ENCODE data around the gene MTHFS. TPM values are rescaled to one million over a fixed set of nuclear protein-coding genes. Genes with fewer than 3 reads are reported as not detected.
A peak's percentile ranks its signal among the peaks of the same experiment; 100 is the strongest.

Gene MTHFS
- total and polyA plus RNA-seq, 3 donors from 2014 or later, result 24.9 to 44.2 (median 32.5) TPM

DNA sequence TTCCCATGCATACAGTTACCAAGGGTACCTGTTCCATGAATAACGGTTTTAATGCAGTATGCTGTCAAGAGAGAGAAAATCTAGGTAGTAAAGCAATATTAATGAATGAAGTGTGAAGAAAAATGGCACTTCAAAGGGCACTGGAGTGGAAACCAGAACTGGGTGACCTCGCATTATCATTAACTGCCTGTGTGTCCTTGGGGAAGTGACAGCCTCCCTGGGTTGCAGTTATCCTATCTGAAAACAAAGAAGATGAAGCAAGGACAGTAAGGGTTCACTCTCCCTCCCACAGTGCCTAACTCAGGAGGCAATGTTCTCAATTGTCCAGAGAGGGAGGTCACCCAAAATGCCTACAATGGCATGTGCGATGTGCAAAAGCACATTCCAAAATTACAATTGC, 15.1 kb downstream of the MTHFS start:
- no peak for DNase-seq
- Histone ChIP-seq H3K27me3 (no peaks in the 10 kb centered on the region), H3K4me3 (no peak overlapping the region), H3K27ac (no peak overlapping the region), H3K36me3 (ENCODE audit: low read depth, missing control alignments) (no peaks in the 10 kb centered on the region), H3K4me1 (peaks cover 22% of the 10 kb centered on the region), H3K9me3 (no peaks in the 10 kb centered on the region)
- intact Hi-C loops (cut with DNase I; ENCODE audit: low total_unique reads), result no loop called here
- WGBS, 2 donors, result 55 to 75% methylated on average over 3 of the region's 3 CpGs
- no peak for TF ChIP-seq POLR2A (IDR thresholded peaks at IDR 0.05)
- TF ChIP-seq, protein P1, sequence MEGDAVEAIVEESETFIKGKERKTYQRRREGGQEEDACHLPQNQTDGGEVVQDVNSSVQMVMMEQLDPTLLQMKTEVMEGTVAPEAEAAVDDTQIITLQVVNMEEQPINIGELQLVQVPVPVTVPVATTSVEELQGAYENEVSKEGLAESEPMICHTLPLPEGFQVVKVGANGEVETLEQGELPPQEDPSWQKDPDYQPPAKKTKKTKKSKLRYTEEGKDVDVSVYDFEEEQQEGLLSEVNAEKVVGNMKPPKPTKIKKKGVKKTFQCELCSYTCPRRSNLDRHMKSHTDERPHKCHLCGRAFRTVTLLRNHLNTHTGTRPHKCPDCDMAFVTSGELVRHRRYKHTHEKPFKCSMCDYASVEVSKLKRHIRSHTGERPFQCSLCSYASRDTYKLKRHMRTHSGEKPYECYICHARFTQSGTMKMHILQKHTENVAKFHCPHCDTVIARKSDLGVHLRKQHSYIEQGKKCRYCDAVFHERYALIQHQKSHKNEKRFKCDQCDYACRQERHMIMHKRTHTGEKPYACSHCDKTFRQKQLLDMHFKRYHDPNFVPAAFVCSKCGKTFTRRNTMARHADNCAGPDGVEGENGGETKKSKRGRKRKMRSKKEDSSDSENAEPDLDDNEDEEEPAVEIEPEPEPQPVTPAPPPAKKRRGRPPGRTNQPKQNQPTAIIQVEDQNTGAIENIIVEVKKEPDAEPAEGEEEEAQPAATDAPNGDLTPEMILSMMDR (IDR thresholded peaks at IDR 0.05), result no peak

DNA sequence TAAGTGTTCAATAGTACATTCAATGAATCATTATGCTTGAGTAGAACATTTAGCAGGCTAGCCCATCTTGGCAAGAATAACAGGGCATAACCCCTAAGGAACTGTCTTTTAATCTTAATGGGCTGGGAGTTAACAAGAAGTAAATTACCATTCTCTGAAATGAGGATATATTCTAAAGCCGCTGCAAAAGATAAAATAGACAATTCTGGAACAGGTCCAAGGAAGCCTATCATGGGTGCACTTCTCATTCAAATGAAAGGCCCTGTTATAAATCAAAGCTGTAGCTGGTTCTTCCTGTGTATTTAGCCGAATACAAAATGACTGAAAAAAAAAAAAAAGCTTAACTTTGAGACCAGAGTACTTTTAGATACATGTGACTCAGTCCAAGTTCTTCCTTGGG, 15.6 kb downstream of the MTHFS start:
- no peak for DNase-seq
- WGBS, 2 donors, result 56 to 66% methylated on average over 2 of the region's 2 CpGs
- H3K4me3 ChIP-seq, result no peak overlapping the region
- TF ChIP-seq, protein P1 (IDR thresholded peaks at IDR 0.05), result no peak
- no peak for TF ChIP-seq POLR2A (IDR thresholded peaks at IDR 0.05)
- H3K9me3 ChIP-seq, result no peaks in the 10 kb centered on the region
- intact Hi-C loops (cut with DNase I; ENCODE audit: low total_unique reads), result no loop called here
- H3K27ac ChIP-seq, result peak overlapping the region in 1 of 2 donors; percentile 37
- no peaks in the 10 kb centered on the region for H3K36me3 ChIP-seq (ENCODE audit: low read depth, missing control alignments)
- peaks cover 18% of the 10 kb centered on the region for H3K4me1 ChIP-seq
- no peaks in the 10 kb centered on the region for H3K27me3 ChIP-seq

DNA sequence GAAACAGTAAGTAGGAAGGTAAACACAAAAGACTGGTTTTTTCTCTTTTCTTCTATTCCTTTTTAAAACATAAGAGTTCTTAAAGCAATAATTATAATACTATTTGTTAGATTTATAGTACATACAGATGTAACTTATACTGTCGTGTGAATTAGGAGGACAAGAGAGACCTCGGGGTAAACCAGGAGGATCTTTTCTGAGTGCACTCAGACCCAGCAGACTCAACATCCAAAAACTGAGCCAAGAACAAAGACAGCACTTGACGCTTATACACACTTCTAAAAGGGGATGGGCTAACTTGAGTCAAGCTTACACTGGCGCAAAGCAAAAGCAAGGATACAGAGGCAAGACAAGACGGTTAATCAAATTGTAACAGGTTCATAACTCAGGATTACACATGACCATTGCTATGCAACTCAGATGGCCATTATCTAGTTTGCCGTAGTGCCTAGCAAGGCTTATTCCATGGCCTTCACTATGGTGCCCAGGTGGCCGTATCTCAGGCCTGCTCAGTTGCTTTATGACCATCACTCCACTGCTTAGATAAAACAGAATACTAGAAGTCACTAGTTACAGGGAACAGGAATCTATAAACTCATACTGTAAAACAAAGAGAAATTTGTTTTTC, 18.6 kb downstream of the MTHFS start:
- Histone ChIP-seq H3K27ac (peak overlapping the region in 1 of 2 donors; percentile 19), H3K27me3 (no peaks in the 10 kb centered on the region), H3K4me1 (peaks cover 10% of the 10 kb centered on the region), H3K36me3 (ENCODE audit: low read depth, missing control alignments) (no peaks in the 10 kb centered on the region), H3K4me3 (no peak overlapping the region), H3K9me3 (no peaks in the 10 kb centered on the region)
- TF ChIP-seq, protein P1 (IDR thresholded peaks at IDR 0.05), result no peak
- TF ChIP-seq POLR2A (IDR thresholded peaks at IDR 0.05), result no peak
- DNase-seq, result no peak
- intact Hi-C loops (cut with DNase I; ENCODE audit: low total_unique reads), result no loop called here
- WGBS, 2 donors, result 63 to 79% methylated on average over 7 of the region's 7 CpGs

DNA sequence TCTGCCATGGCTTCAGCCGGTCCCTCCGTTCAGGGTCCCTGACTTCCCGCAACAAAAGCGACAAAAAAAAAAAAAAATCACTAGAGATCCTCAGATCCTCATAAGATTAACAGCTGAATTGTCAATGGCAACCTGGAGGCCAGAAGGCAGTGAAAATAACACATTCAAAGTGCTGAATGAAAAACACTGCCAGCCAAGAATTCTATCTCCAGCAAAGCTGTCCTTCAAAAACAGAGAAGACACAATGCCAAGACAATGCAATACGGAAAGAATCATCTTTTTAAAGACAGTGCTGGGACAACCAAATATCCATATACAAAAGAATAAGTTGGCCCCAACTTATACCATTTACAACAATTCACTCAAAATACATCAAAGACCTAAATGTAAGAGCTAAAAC, 21.6 kb downstream of the MTHFS start:
- intact Hi-C loops (cut with DNase I; ENCODE audit: low total_unique reads), result no loop called here
- WGBS, 2 donors, result 91 to 93% methylated on average over 5 of the region's 5 CpGs
- no peak for DNase-seq
- H3K27me3 ChIP-seq, result no peaks in the 10 kb centered on the region
- no peaks in the 10 kb centered on the region for H3K4me1 ChIP-seq
- no peaks in the 10 kb centered on the region for H3K9me3 ChIP-seq
- H3K36me3 ChIP-seq (ENCODE audit: low read depth, missing control alignments), result no peaks in the 10 kb centered on the region
- no peak overlapping the region for H3K4me3 ChIP-seq
- TF ChIP-seq POLR2A (IDR thresholded peaks at IDR 0.05), result no peak
- TF ChIP-seq, protein P1 (IDR thresholded peaks at IDR 0.05), result no peak
- no peak overlapping the region for H3K27ac ChIP-seq

DNA sequence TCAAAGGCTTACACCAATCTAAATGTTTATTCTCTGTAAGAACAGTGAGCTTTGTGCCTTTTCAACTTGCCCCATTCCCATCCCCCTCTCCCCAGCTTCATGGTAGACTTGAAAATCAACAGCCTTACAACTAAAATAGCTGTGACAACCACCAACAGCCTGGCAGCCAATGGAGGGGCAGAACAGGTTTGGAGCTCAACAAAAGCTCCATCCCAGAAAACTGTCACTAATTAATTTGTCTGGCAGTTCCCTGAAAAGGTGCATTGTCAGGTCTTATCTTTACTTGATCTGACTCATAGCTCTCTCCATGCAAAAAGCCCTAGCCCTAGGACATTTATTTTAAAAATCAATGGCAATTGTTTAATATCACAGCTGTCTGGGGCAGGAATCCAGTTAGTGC, 22.6 kb downstream of the MTHFS start:
- no peaks in the 10 kb centered on the region for H3K9me3 ChIP-seq
- no peaks in the 10 kb centered on the region for H3K27me3 ChIP-seq
- TF ChIP-seq, protein P1 (IDR thresholded peaks at IDR 0.05), result no peak
- TF ChIP-seq POLR2A (IDR thresholded peaks at IDR 0.05), result no peak
- no peaks in the 10 kb centered on the region for H3K36me3 ChIP-seq (ENCODE audit: low read depth, missing control alignments)
- no peak for DNase-seq
- H3K27ac ChIP-seq, result no peak overlapping the region
- H3K4me3 ChIP-seq, result no peak overlapping the region
- intact Hi-C loops (cut with DNase I; ENCODE audit: low total_unique reads), result no loop called here
- H3K4me1 ChIP-seq, result no peaks in the 10 kb centered on the region
